Measurements from ENCODE around the gene ACTN2. TPM values are rescaled to one million over a fixed set of nuclear protein-coding genes. Genes with fewer than 3 reads are reported as not detected.

The ACTN2 gene
- total RNA-seq, 2 experiments from 2014 or later = 0.44 to 0.46 TPM

DNA sequence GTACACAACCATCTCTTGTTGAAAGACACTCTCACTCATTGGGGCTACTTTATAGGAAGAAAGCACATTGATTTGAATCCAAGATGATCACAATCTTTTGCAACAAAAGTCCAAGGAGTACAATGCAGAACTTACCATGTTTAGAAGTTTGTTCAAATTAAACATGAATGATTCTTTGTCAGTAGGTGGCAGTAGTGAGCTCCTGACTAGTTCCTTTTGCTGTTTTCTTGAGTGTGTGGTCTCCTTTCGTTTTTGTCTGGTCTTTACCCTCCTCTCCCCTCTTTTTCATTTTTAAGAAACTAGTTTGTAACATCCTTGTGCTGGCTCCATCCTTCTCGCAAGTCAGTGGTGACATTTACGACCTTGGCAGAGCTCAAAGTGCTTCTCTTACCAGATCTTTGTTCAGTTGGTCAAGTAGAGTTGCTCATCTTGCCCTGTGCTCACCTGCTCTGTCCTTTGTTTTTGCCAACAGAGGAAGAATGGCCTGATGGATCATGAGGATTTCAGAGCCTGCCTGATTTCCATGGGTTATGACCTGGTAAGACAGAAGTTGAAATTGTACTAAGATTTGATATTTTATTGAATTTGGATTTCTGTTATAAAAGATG, 73.1 kb downstream of the ACTN2 start:
- CTCF ChIA-PET = interaction anchor here (0.6 to 3.1 kb wide), 33 partner anchors 8 to 803 kb away, joined by 3 to 17 read pairs (median 5); partner anchors contain the start of gene HEATR1
- no peak overlapping the region for H3K4me3 Mint-ChIP-seq
- peaks cover 2% of the 10 kb centered on the region for H3K4me1 Mint-ChIP-seq
- no peak overlapping the region for H3K27ac Mint-ChIP-seq
- no peak for DNase-seq
- no peaks in the 10 kb centered on the region for H3K27me3 Mint-ChIP-seq
- POLR2A ChIA-PET = interaction anchor here (0.6 kb wide), 1 partner anchor 55 kb away, joined by 4 read pairs; no protein-coding TSS in a partner anchor
- H3K36me3 Mint-ChIP-seq (ENCODE audit: low read depth) = no peaks in the 10 kb centered on the region
- peak; percentile 49 for ATAC-seq
- intact Hi-C loops (cut with DNase I, micrococcal nuclease) = loop anchor here (1.0 to 2.0 kb wide), 3 partner anchors 110 to 803 kb away; no protein-coding TSS in a partner anchor
- H3K9me3 Mint-ChIP-seq (ENCODE audit: low read depth) = no peaks in the 10 kb centered on the region

DNA sequence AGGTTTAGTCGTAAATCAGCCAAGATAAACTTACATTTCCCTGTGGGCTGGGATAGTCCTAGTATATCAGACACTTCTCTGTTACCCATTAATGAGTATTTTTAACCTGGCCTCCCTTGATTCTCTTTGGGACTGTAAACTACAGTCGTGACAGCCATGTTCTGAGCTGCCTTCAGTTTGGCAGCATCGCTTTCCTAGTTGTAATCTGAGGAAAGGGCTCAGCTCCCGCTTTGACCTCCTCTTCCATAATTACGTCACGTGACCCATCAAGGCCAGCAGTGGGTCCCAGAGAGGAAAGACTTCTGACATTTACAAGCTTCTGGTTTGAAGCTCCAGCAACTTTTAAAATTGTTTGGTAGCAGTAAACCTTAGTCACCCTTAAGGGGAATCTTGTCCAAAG, 74.2 kb downstream of the ACTN2 start:
- intact Hi-C loops (cut with DNase I, micrococcal nuclease) = loop anchor here (5.0 kb wide), 2 partner anchors 282 to 627 kb away; partner anchors contain the start of gene RYR2 (in 1 of the 2)

DNA sequence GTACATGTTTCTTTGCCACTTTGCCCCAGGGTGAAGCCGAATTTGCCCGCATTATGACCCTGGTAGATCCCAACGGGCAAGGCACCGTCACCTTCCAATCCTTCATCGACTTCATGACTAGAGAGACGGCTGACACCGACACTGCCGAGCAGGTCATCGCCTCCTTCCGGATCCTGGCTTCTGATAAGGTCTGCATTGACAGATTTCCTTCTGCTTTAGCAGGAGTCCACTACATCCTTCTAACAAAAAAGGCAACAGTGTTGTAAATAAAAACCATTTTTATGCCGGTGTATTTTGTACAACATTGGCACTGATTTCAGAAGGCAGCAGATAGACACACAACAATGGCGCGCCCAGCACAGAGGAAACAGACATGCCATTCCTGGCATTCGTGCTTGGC, 74.7 kb downstream of the ACTN2 start:
- intact Hi-C loops (cut with DNase I, micrococcal nuclease) = loop anchor here (5.0 kb wide), 2 partner anchors 281 to 626 kb away; partner anchors contain the start of gene RYR2 (in 1 of the 2)
- DNase-seq = no peak
- H3K4me1 Mint-ChIP-seq = peaks cover 2% of the 10 kb centered on the region
- H3K36me3 Mint-ChIP-seq (ENCODE audit: low read depth) = no peaks in the 10 kb centered on the region
- H3K27me3 Mint-ChIP-seq = peaks cover 4% of the 10 kb centered on the region
- no peaks in the 10 kb centered on the region for H3K9me3 Mint-ChIP-seq (ENCODE audit: low read depth)
- CTCF ChIA-PET = interaction anchor here (0.6 to 3.1 kb wide), 3 partner anchors 39 to 430 kb away, joined by 3 to 17 read pairs (median 16); no protein-coding TSS in a partner anchor
- no peak overlapping the region for H3K4me3 Mint-ChIP-seq
- ATAC-seq = no peak
- POLR2A ChIA-PET = no interaction called here
- no peak overlapping the region for H3K27ac Mint-ChIP-seq

More for the DNA sequence above, 74.2 kb downstream of the ACTN2 start:
- Mint-ChIP-seq H3K27me3 (no peaks in the 10 kb centered on the region), H3K4me1 (peaks cover 2% of the 10 kb centered on the region), H3K9me3 (ENCODE audit: low read depth) (no peaks in the 10 kb centered on the region), H3K27ac (no peak overlapping the region), H3K4me3 (no peak overlapping the region), H3K36me3 (ENCODE audit: low read depth) (no peaks in the 10 kb centered on the region)
- ChIA-PET POLR2A (no interaction called here), CTCF (interaction anchor here (0.6 to 3.1 kb wide), 12 partner anchors 8 to 1499 kb away, joined by 3 to 17 read pairs (median 4); no protein-coding TSS in a partner anchor)
- no peak for DNase-seq
- no peak for ATAC-seq

DNA sequence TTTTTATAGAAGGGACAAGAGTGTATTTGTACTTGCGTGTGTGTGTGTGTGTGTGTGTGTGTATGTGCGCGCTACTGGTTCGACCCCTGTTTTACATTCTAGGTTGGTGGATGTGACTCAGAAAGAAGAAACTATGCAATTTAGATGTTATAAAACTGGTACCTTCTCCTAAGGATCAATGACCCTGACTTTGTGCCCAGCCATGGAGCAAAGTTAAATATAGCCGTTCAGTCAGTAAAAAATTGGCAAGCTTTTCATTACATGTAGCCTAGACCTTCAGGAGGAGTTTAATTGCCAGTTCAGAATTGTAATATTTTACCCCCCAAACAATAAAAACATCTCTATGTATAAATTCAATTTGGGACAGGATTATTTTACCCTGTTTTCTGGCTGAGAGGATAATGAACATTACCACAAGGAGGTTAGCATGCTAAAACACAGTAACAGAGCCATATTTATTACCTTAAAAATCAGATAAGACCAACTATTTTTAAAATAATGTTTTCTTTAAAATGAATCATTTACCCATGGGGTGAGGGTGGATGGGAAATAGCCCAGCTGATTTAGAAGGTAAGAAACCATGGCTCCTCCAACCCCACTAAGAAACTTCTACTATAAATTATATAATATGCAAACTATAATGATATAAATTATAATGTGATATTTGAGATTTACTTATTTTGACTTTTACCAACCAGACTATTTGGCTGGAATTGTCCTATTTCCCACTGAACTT, 75.3 kb downstream of the ACTN2 start:
- no peaks in the 10 kb centered on the region for H3K36me3 Mint-ChIP-seq (ENCODE audit: low read depth)
- no peak overlapping the region for H3K27ac Mint-ChIP-seq
- no peaks in the 10 kb centered on the region for H3K9me3 Mint-ChIP-seq (ENCODE audit: low read depth)
- no peak for ATAC-seq
- H3K4me3 Mint-ChIP-seq = no peak overlapping the region
- DNase-seq = no peak
- POLR2A ChIA-PET = no interaction called here
- CTCF ChIA-PET = no interaction called here
- peaks cover 2% of the 10 kb centered on the region for H3K4me1 Mint-ChIP-seq
- H3K27me3 Mint-ChIP-seq = peaks cover 4% of the 10 kb centered on the region
- intact Hi-C loops (cut with DNase I, micrococcal nuclease) = loop anchor here (5.0 kb wide), 2 partner anchors 281 to 626 kb away; partner anchors contain the start of gene RYR2 (in 1 of the 2)

DNA sequence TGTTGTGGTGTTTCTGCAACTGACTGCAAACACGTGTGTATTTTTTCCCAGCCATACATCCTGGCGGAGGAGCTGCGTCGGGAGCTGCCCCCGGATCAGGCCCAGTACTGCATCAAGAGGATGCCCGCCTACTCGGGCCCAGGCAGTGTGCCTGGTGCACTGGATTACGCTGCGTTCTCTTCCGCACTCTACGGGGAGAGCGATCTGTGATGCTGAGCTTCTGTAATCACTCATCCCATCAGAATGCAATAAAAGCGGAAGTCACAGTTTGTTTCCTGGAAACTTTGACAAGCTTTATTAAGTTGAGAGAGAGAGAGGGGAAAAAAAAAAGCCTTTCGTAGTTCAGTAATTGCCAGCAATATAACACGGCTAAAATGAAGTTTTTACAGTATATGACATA, 76.1 kb downstream of the ACTN2 start:
- CTCF ChIA-PET = interaction anchor here (0.6 kb wide), 1 partner anchor 33 kb away, joined by 3 read pairs; no protein-coding TSS in a partner anchor
- Mint-ChIP-seq H3K27me3 (peaks cover 6% of the 10 kb centered on the region), H3K9me3 (ENCODE audit: low read depth) (no peaks in the 10 kb centered on the region), H3K27ac (no peak overlapping the region), H3K4me3 (no peak overlapping the region), H3K4me1 (peaks cover 2% of the 10 kb centered on the region), H3K36me3 (ENCODE audit: low read depth) (no peaks in the 10 kb centered on the region)
- DNase-seq = peak; percentile 27
- intact Hi-C loops (cut with DNase I, micrococcal nuclease) = loop anchor here (5.0 kb wide), 2 partner anchors 280 to 625 kb away; partner anchors contain the start of gene RYR2 (in 1 of the 2)
- ATAC-seq = peak; percentile 70
- POLR2A ChIA-PET = no interaction called here

DNA sequence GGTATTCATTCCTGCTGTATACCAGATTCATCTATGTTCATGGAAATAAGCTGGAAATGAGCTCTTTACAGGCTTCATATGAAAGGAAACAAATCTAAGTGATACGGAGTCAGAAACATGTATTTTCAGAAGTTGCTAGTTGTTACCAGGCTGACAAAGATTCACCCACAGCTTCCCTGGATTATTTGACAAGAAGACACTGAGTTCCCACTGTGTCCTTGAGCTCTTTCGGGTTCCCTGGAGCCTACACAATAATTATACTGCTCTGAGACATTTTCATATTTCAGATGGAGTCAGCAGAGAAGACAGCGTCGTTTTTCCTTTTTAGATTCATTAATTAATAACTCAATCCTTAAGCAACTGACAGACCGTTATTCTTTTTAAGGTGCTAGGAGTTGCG, 79.5 kb downstream of the ACTN2 start:
- peaks cover 13% of the 10 kb centered on the region for H3K27me3 Mint-ChIP-seq
- no peaks in the 10 kb centered on the region for H3K36me3 Mint-ChIP-seq (ENCODE audit: low read depth)
- no peaks in the 10 kb centered on the region for H3K9me3 Mint-ChIP-seq (ENCODE audit: low read depth)
- ATAC-seq (no peak), DNase-seq (no peak)
- ChIA-PET CTCF (interaction anchor here (1.3 kb wide), 2 partner anchors 8 to 22 kb away, joined by 3 read pairs; no protein-coding TSS in a partner anchor), POLR2A (no interaction called here)
- intact Hi-C loops (cut with DNase I, micrococcal nuclease) = no loop called here
- H3K4me1 Mint-ChIP-seq = peaks cover 2% of the 10 kb centered on the region
- no peak overlapping the region for H3K27ac Mint-ChIP-seq
- H3K4me3 Mint-ChIP-seq = no peak overlapping the region

GRCh38 chr1:236766506-236766905, 80.2 kb downstream of the ACTN2 start:
- DNase-seq = no peak

DNA sequence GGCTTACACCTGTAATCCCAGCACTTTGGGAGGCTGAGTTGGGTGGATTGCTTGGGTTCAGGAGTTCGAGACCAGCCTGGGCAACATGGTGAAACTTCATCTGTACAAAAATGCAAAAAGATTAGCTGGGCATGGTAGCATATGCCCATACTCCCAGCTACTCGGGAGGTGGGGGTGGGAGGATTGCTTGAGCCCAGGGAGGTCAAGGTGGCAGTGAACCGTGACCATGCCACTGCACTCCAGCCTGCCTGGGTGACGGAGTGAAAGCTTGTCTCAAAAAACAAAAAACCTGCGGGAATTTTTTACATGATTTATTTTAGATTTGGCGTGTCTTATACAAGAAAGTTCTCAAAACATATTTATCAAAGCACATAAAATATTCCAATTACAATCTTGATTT, 81.0 kb downstream of the ACTN2 start:
- no peak for DNase-seq
- no peak overlapping the region for H3K4me3 Mint-ChIP-seq
- peaks cover 2% of the 10 kb centered on the region for H3K4me1 Mint-ChIP-seq
- H3K27me3 Mint-ChIP-seq = peaks cover 13% of the 10 kb centered on the region
- ATAC-seq = no peak
- no peak overlapping the region for H3K27ac Mint-ChIP-seq
- intact Hi-C loops (cut with DNase I, micrococcal nuclease) = no loop called here
- CTCF ChIA-PET = interaction anchor here (0.9 kb wide), 1 partner anchor 109 kb away, joined by 3 read pairs; no protein-coding TSS in a partner anchor
- no peaks in the 10 kb centered on the region for H3K9me3 Mint-ChIP-seq (ENCODE audit: low read depth)
- POLR2A ChIA-PET = no interaction called here
- H3K36me3 Mint-ChIP-seq (ENCODE audit: low read depth) = no peaks in the 10 kb centered on the region

More at GRCh38 chr1:236766506-236766905, 80.2 kb downstream of the ACTN2 start:
- Mint-ChIP-seq H3K27me3 (peaks cover 13% of the 10 kb centered on the region), H3K36me3 (ENCODE audit: low read depth) (no peaks in the 10 kb centered on the region), H3K9me3 (ENCODE audit: low read depth) (no peaks in the 10 kb centered on the region), H3K4me3 (no peak overlapping the region), H3K4me1 (peaks cover 2% of the 10 kb centered on the region), H3K27ac (no peak overlapping the region)
- ChIA-PET POLR2A (no interaction called here), CTCF (interaction anchor here (1.3 kb wide), 2 partner anchors 9 to 23 kb away, joined by 3 read pairs; no protein-coding TSS in a partner anchor)
- ATAC-seq = no peak
- intact Hi-C loops (cut with DNase I, micrococcal nuclease) = no loop called here

DNA sequence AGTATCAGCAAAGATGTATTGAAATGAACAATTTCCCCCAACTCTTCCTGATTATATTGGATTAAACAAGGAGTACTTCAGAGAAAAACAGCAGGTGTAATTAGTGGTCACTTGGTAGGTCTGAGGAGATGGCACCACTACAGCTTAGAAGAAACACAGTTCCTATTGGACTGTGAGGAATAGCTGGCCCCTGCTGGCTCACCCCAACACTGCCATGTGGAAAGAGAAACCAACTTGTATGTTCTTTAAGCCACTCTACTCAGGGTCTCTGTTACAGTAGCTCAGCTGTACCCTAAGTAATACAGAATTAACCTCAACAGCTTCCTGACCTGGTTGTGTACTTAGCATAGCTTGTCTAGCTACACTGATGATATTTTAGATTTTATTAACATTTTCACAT, 82.3 kb downstream of the ACTN2 start:
- intact Hi-C loops (cut with DNase I, micrococcal nuclease) = no loop called here
- ChIA-PET POLR2A (no interaction called here), CTCF (interaction anchor here (1.8 kb wide), 1 partner anchor 9 kb away, joined by 14 read pairs; no protein-coding TSS in a partner anchor)
- H3K27me3 Mint-ChIP-seq = peaks cover 13% of the 10 kb centered on the region
- H3K4me3 Mint-ChIP-seq = no peak overlapping the region
- no peaks in the 10 kb centered on the region for H3K9me3 Mint-ChIP-seq (ENCODE audit: low read depth)
- H3K4me1 Mint-ChIP-seq = no peaks in the 10 kb centered on the region
- DNase-seq = no peak
- no peaks in the 10 kb centered on the region for H3K36me3 Mint-ChIP-seq (ENCODE audit: low read depth)
- H3K27ac Mint-ChIP-seq = no peak overlapping the region
- no peak for ATAC-seq

- Mint-ChIP-seq H3K4me1 (no peaks in the 10 kb centered on the region), H3K4me3 (no peak overlapping the region), H3K36me3 (ENCODE audit: low read depth) (no peaks in the 10 kb centered on the region), H3K9me3 (ENCODE audit: low read depth) (peaks cover 2% of the 10 kb centered on the region), H3K27ac (no peak overlapping the region), H3K27me3 (peaks cover 20% of the 10 kb centered on the region)
- CTCF ChIA-PET = no interaction called here
- intact Hi-C loops (cut with DNase I, micrococcal nuclease) = no loop called here
- DNase-seq = no peak
- POLR2A ChIA-PET = no interaction called here
- no peak for ATAC-seq
These were observed 87.6 kb downstream of the ACTN2 start for GRCh38 chr1:236773919-236774318.

GRCh38 chr1:236774926-236775325, 88.6 kb downstream of the ACTN2 start:
- intact Hi-C loops (cut with DNase I, micrococcal nuclease) = no loop called here
- Mint-ChIP-seq H3K4me3 (no peak overlapping the region), H3K36me3 (ENCODE audit: low read depth) (peaks cover 2% of the 10 kb centered on the region), H3K27me3 (peaks cover 21% of the 10 kb centered on the region), H3K27ac (no peak overlapping the region), H3K9me3 (ENCODE audit: low read depth) (peaks cover 7% of the 10 kb centered on the region), H3K4me1 (no peaks in the 10 kb centered on the region)
- DNase-seq = no peak
- no peak for ATAC-seq
- POLR2A ChIA-PET = no interaction called here
- CTCF ChIA-PET = no interaction called here

Measured in activated CD4-positive, alpha-beta T cell treated with anti-CD3 and anti-CD28 coated beads for 36 hours (primary cell).